Activated CD4-positive, alpha-beta T cell treated with anti-CD3 and anti-CD28 coated beads, Interleukin-10, Interleukin-2, amounts not matched to agents 100 ng/mL and 50 ng/mL, durations not matched to agents 16 hours and 8 hours (primary cell): ENCODE measurements around the gene DAB1.
"Not testable (repeated sequence)": the region's sequence is repeated elsewhere in the genome, so short reads cannot be mapped to it uniquely, and the experiment has no call there.

Experiments used
- DNase-seq: peaks from one replicate; pipeline ENCODE4 v3.0.0-alpha.2; 2020

DAB1 gene

GRCh38 chr1:57265104-57265503, 158.8 kb downstream of the DAB1 start:
- DNase-seq: no peak

GRCh38 chr1:57262472-57262871, 161.4 kb downstream of the DAB1 start:
- no peak for DNase-seq

- no peak for DNase-seq
Observed at GRCh38 chr1:57258557-57259325, 165.1 kb downstream of the DAB1 start.

- DNase-seq: no peak
Observed at GRCh38 chr1:57255945-57256344, 167.9 kb downstream of the DAB1 start.

DNA sequence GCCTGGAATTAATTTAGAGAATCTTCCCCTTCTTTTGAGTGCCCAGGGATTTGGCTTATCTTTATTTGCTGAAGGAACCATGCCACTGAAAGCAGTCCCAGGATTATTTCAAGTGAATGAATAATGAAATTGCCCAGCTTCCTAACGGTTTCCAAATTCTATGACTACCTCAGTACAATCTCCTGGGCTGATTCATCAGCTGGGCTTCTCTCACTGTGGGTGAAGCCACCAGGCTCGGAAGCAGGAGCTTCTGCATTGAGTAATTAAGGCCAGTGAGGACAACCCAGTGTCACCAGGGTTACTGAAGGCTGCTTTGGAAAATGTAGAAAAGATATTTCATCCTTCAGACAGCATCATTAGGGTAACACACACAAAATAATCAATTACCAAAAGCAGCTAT, 169.8 kb downstream of the DAB1 start:
- no peak for DNase-seq

- no peak for DNase-seq
Observed at GRCh38 chr1:57252597-57253294, 171.1 kb downstream of the DAB1 start.

DNA sequence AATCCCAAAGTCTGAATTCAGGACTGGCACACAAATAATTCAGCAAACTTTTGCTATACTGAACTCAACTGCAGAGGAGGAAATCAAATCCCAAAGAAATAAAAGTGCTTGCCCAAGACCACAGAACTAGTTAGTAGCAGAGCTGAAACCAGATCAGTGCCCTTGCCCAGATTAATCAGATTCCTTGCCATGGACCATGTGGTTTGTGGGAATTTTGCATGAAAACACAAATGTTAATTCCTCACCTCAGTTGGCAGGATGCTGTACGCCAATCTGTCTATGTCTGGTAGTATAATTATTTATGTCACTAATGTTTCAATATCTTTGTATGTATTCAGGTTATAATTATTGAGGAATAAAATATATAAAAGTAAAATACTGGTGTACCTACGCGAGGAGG, 173.8 kb downstream of the DAB1 start:
- DNase-seq: no peak

- no peak for DNase-seq
Observed at GRCh38 chr1:57249511-57249910, 174.3 kb downstream of the DAB1 start.

DNA sequence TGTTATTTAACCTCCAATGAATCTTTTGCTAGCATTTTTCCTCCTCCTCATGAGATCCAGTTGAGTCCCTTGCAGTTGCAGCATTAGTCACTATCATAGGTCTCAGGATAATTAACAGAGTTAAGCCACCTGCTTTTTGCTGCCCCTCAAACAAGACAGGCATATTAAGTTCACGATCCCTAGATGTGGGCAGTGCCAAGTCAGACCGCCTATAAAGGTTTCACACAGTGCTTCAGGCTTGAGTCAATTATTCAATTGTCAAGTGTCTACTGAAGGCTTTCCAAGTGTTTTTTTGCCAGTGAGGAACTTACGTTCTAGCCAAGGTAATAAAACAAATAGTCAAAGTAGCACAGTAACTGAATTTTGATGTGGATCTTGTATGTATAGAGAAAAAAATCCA, 175.0 kb downstream of the DAB1 start:
- DNase-seq: no peak

- no peak for DNase-seq
Observed at GRCh38 chr1:57238233-57238781, 185.6 kb downstream of the DAB1 start.

- DNase-seq: no peak
Observed at GRCh38 chr1:57235730-57236510, 187.9 kb downstream of the DAB1 start.

DNA sequence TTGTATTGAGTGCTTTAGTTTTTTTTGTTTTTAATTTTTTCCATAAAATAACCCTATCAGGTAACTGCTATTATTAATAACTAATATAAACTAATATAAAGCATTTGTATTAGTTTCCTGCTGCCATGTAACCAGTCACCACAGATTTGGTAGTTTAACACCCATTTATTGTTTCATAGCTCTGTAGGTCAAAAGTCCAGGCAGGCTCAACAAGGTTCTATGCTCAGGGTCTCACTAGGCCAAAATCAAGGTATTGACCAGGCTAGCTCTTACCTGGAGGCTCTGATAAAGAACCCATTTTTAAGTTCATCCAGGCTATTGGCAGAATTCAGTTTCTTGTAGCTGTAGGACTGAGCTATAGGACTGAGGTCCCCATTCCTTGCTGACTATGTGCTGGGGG, 189.4 kb downstream of the DAB1 start:
- DNase-seq: no peak

DNA sequence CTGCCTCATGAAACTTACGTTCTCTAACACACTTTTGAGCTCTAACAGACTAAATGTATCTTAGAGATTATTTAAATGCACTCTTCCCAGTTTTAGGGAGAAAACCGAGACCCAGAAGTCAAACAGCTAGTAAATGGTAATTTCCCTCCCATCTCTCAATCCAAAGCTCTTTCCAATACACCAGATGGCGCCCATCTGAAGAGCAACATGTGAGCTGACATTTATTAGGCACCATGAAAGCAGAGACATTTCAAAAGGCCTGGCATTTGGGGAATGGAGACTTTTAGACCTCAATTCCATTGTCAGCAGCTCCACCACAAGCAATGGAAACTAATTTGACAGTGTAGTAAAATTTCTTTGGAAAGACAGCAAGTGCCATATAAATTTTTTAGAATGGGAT, 191.4 kb downstream of the DAB1 start:
- no peak for DNase-seq

- DNase-seq: no peak
Observed at GRCh38 chr1:57229998-57230397, 193.9 kb downstream of the DAB1 start.

GRCh38 chr1:57229076-57229475, 194.8 kb downstream of the DAB1 start:
- no peak for DNase-seq

DNA sequence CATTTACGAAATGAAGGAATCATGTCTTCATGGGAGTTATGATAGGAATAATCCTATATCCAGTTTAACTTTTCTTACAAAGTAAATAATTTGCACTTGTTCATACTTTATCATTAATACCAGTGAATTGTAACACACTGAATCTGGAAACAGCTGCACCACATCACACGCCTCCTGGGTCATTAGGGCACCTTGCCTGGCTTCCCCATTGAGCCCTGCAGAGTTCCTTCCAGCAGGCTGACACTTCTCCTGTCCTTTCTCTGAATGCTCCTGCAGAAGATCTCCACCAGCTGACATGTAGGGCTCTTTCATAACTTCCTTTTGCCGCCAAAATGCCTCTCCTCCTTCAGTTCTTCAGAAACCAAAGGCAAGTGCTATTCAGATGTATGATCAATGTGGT, 201.1 kb downstream of the DAB1 start:
- no peak for DNase-seq

- DNase-seq: no peak
Observed at GRCh38 chr1:57222307-57222706, 201.6 kb downstream of the DAB1 start.

DNA sequence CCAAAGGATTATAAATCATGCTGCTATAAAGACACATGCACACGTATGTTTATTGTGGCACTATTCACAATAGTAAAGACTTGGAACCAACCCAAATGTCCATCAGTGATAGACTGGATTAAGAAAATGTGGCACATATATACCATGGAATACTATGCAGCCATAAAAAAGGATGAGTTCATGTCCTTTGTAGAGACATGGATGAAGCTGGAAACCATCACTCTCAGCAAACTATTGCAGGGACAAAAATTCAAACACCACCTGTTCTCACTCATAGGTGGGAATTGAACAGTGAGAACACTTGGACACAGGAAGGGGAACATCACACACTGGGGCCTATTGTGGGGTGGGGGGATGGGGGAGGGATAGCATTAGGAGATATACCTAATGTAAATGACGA, 203.0 kb downstream of the DAB1 start:
- not testable (repeated sequence) for DNase-seq

- no peak for DNase-seq
Observed at GRCh38 chr1:57218487-57219079, 205.3 kb downstream of the DAB1 start.

DNA sequence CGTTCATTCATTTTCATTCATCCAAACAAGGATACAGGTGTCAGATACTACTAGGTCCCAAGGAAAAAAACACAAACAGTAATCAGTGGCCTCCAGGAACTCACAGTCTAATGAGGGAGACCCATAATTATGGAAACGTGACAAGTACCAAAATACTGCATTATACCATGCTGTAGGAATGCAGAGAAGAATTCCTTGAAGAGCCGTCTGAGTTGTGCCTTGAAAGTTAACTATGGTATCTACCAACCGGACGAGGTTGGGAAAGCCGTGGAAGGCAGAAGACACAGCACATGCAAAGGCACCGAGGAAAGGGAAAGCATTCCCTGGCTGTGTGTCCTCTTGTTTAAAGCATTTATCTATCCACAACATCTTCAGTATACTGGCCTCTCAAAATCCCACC, 206.0 kb downstream of the DAB1 start:
- no peak for DNase-seq

DNA sequence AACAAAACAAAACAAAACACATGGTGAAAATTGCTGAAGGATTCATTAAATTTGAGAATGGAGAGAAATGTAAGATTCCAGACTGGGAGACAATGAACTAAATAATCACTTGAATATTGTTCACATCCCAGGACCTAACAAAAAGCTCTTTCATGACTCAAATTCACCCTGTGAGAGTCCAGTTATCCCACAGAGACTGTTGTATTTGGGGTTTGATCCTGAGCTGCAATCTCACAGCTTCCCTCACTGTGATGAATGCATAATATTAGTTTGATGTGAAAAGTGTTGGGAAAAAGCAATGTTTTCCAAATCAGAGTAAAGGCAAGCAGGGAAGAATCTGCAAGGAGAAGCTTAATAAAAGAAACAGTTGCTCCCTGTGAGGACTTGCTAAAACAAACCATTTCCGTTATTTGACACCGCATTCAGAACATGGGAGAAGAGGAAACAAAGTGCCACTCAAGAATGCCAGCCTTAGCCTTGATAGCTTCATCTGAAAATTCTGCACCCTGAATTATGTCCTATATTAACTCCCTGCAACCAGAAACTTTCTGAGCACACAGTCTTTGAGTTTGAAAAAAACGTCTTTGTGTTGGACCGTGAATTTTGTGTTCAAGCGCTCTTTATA, 208.8 kb downstream of the DAB1 start:
- no peak for DNase-seq

GRCh38 chr1:57210881-57211280, 213.0 kb downstream of the DAB1 start:
- DNase-seq: no peak

GRCh38 chr1:57209495-57209894, 214.4 kb downstream of the DAB1 start:
- DNase-seq: no peak
